GM19240 (cell line): ENCODE measurements around the gene GRID2IP.

Experiments used
- DNase-seq: peaks from one replicate; pipeline ENCODE4 v3.0.0; 2011; ENCODE audit warnings: low spot score; ENCODE audit not compliant: insufficient read length

GRID2IP gene

DNA sequence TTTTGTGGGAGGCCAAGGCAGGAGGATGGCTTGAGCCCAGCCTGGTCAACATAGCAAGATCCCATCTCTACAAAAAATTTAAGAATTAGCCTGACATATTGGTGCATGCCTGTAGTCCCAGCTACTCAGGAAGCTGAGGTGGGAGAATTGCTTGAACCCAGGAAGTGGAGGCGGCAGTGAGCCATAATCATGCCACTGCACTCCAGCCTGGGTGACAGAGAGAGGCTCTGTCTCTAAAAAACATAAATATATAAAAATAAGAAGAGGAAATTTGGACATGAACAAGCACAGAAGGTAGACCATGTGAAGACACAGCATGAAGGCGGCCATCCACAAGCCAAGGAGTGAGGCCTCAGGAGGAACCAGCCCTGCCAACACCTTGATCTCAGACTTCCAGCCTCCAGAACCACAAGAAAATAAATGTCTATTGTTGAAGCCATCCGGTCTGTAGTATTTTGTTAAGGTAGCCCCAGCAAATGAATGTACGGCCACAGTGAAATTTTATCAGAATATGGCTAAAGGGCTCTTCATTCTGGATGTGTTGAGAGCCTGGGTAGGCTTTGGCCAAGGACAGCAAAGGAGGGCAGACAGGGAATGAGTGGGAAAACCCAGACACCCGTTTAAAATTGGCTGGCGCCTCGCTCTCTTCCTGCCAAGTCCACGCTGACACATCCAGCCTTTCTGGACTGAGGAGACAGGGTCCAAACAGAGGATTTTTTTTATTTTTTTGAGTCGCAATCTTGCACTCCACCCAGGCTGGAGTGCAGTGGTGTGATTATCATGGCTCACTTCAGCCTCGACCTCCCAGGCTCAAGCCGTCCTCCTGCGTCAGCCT is 12.9 kb upstream of the GRID2IP start:
- no peak for DNase-seq

DNA sequence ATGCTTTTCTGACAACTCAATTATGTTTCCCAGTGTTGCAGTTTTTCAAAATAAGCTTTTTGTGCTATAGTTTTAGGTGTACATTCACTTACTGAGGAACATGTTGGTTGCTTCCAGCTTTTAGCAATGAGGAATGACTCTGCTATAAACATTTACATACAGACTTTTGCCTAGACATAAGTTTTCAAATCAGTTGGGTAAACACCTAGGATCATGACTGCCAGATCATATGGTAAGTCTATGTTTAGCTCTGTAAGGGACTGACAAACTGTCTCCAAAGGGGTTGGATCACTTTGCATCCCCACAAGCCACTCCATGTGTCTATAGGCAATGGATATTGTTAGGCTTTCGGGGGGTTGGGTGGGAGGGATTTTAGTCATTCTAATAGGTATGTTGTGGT is 10.8 kb upstream of the GRID2IP start:
- no peak for DNase-seq

DNA sequence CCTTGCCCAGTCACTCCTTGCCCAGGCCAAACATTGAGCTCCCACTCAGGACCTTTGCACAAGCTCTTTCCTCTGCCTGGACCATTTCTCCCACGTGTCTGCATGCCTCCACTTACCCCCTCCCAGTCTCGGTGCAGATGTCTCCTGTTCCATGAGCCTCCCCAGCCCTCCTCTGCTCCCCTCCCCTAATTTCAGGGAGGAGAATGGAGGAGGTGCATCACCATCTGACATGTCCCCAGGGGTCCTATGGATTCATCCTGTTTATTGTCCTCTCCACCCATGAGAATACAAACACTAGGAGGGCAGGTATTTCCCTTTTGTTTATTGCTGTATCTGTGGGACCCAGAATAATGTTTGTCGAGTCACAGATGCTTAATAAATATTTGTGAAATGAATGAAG is 8.6 kb upstream of the GRID2IP start:
- DNase-seq: no peak

DNA sequence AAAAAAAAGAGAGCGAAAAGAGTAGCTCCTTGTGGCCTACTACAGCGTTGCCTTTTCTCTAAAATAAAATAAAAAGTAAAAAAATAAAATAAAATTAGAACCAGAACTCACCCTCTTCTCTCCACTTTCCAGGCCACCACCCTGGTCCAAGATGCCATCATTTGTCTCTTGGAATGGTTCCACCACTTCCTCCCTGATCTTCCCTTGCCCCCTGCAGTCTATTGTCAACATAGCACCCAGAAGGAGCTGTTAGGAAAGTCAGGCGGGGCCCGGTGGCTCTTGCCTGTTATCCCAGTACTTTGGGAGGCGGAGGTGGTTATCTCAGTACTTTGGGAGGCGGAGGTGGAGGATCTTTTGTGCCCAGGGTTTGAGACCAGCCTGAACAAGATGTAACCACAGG is 7.6 kb upstream of the GRID2IP start:
- DNase-seq: no peak

DNA sequence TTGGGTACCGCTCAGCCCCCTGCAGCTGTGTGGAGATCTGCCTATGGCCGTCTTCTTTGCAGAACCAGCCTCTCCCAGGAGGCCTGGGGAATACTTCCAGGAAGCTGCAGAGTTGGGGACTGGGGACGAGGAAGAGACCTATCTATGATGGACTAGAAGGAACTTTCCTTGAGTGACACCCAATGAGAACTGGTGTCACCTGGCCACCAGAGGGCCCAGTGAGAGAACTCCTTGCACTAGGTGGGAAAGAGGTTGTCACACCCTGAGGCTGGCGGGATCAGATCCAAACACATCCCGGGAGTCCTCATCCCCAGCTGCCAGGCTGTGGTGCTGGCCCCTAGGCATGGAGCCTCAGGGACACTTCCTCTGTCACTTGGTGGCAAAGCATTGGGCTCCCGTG is 4.9 kb upstream of the GRID2IP start:
- no peak for DNase-seq

DNA sequence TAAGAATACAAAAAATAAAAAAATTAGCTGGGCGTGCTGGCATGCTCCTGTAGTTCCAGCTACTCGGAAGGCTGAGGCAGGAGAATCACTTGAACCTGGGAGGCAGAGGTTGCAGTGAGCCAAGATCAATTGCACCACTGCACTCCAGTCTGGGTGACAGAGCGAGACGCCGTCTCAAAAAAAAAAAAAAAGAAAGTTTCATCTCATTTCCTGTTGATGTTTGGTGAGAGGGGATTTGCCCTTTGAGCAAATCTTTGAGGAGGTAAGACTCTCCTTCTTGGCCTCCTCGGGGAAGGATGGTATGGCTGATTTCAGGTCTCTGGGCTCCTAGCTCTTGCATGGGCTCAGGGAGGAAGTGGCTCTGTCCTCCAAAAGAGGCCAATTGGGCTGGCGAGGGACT is 3.6 kb upstream of the GRID2IP start:
- DNase-seq: no peak

DNA sequence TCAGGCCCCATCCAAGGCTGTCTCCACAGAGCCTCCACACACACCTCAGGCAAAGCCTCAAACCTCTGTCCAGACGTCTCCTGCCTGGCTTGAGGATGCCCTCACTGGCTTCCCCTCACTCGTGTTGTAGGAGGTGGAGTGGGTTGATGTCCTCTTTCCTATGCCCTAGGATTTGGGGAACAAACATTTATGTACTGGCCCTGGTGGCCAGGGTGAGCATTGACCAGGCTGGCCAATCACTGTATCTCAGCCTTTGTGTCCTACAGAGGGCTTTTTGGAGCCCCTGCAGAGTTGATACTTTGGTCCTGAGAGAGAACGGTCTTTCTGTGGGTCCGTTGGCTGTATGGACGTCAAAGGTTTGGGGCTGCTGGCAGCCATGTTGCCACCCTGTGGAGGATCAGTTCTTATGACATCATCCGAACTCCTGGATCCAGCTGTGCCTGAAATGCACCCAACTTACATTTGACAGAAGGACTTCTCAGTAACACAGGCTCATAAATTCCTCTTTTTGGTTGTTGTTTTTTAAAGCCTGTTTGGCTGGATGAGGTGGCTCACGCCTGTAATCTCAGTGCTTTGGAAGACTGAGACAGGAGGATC is 2.3 kb upstream of the GRID2IP start:
- no peak for DNase-seq

DNA sequence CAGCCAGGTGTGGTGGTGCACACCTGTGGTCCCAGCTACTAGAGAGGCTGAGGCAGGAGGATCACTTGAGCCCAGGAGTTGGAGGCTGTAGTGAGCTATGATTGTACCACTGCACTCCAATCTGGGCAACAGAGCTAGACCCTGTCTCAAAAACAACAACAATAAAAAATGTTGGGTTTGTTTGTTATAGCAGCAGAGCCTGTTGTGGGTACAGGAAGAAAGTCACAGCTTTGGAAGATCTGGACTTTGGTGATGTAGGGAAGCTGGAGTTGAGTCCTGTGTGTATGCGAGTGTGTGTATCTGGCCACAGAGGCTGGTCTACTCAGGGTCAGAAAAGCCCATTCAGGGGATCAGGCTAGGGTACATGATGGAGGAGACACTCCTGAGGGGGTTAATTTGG is 3.9 kb downstream of the GRID2IP start:
- DNase-seq: no peak

DNA sequence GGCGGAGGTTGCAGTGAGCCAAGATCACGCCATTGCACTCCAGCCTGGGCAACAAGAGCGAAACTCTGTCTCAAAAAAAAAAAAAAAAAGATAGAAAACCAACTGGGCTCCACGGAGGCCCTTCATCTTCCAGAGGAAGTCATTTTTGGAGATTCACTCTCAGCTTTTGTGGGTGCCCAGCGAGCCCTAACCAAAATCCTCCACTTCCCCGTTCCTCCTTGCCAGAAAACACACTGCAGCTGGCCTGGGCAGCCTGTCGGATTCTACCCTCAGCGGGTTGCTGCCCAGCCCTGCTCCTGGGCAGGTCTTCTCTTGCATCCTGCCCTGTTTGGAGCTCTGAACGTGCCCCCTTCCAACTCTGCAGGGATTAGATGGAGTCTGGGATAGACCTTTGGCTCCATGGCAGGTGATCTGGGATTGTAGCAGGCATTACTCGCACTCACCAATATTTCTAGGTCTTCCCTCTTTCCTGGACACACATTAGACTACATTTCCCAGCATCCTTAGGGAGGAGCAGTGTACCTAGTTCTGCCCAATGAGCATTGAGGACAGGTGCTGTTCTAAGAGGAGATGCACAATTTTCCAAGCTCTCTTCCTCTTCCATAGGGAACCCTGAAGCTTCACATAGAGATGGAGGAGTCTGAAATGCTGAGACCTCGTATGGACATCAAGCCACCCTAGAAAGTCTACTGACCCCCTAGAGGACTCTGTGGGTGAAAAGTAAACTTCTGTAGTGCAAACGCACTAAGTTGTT is 4.6 kb downstream of the GRID2IP start:
- no peak for DNase-seq

DNA sequence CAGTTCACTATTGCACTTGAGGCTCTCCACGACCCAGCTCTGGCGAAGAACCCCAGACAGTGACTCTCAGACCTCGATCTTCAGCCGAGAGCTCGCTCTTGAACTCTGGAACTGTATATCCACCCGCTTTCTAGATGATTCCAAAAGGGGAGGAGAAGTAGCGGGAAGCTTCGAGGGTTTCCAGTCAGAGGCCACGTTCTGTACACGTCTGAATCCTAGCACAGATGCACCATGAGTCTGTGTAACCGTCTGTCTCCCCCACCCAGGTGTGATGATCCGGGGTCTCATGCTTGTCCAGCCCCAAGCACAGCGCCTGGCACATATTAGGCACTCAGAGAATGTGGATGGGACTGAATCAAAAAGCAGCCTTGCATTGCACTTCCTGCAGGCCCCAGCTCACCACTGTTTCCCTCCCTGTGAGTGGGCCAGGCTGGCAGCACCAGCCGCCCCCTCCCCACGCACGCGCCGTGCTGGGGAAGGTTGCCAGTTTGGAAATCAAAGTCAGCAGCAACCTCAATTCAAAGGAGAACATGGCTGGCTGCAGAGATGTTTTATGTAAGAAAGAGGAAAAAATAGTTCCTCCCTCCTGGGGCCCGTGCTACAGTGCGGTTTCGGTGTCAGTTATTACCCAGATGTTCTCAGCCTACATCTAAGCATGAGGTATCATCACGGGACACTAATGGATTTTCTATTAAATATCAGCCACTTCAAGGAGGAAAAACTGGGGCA is 5.7 kb downstream of the GRID2IP start:
- DNase-seq: no peak

DNA sequence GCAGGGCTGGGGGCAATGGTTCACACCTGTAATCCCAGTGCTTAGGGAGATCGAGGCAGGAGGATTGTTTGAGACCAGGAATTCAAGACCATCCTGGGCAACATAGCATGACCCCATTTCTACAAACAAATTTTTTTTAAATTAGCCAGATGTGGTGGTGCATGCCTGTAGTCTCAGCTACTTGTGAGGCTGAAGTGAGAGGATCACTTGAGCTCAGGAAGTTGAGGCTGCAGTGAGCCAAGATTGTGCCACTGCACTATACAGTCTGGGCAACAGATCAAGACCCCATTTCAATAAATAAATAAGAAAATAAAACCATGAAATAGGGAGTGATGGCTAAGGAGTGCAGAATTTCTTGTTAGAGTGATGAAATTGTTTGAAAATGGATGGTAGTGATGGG is 8.9 kb downstream of the GRID2IP start:
- no peak for DNase-seq

DNA sequence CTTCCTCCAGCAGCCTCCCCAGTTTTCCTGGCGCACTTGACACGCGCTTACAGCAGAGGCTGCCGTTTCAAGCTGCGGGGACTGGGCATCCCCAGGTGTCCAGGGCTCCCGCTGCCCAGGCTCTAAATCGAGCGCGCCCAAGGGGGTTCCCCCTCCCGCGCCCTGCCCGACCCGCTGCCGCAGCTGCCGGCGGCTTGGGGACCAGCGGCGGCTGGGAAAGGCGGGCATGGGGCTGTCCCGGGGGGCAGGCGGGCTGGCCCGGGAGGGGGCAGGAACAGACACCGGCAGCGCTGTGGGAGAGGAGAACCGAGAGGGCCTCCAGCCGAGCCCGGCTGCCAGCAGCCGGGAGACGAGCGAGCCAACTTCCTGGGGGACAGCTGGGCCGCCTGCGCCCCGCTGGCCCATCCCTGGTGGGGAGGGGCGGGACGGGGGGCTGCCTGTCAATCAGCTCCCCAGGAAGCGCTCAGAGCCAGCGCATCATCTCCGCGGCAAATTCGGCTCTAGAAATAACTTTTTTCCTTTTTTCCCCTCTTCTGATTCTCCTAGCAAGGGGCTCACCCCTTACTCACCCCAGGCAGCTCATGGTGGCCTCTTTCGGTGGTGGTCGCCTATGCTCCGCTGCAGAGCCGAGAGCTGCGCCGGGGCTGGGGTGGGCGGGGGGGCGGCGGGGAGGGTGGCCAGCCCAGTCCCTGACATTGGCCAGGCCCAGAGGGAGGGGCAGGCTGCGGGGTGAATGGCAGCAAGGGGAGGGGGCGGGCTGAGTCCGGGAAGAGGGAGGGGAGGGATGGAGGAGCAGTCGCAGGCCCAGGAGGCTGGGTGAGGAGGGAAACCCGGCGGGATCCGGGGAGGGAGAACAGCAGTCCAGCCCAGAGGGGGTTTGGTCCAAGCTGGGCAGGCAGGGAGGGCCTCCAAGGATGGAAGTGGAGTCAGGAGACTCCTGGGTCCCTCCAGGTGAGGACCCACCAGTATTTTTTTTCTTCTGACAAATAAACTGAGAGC is 14.7 kb downstream of the GRID2IP start:
- no peak for DNase-seq

DNA sequence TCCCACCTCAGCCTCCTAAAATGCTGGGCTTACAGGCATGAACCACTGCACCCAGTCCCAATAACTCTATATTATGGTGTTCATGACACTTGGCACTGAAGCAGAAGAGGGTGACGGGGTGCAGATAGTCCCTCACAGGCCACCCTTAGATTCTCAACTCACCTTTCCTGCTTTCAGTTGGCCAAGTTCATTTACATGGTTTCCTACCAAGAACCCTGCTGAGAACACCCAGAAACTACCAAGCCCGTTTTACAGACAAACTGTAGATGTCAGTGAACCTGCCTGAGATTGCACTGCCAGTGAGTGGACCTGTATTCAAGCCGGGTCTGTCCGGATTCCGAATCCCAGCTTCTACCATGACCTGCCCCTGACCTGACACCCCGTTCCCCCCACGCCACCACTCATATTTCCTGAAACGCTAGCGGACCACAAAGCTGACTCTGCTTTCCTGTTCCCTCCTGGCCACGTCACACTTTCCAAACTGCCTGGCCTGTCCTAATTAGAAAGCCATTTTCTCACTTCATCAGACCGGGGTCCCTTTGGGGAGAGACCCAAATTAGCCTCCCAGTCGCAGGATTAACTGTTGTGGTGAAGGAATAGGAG is 17.3 kb downstream of the GRID2IP start:
- no peak for DNase-seq

DNA sequence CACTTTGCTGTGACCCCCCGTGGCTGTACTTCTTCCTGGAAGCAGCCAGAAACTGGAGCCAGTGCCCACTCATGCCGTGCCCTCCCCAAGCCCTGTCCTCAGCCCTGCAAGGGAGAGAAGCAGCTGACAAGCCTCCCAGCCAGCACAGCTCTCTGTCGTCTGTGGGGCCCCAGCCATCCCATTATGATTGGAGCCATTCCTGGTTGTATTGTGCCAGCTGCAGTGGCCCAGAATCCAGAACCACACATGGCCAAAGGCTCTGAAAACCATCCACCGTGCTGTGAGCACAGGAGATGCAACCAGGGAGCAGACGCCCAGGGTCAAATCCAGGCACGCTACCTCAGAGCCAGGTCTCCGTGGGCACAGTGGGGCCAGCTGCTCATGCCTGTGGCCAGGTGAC is 18.7 kb downstream of the GRID2IP start:
- no peak for DNase-seq

DNA sequence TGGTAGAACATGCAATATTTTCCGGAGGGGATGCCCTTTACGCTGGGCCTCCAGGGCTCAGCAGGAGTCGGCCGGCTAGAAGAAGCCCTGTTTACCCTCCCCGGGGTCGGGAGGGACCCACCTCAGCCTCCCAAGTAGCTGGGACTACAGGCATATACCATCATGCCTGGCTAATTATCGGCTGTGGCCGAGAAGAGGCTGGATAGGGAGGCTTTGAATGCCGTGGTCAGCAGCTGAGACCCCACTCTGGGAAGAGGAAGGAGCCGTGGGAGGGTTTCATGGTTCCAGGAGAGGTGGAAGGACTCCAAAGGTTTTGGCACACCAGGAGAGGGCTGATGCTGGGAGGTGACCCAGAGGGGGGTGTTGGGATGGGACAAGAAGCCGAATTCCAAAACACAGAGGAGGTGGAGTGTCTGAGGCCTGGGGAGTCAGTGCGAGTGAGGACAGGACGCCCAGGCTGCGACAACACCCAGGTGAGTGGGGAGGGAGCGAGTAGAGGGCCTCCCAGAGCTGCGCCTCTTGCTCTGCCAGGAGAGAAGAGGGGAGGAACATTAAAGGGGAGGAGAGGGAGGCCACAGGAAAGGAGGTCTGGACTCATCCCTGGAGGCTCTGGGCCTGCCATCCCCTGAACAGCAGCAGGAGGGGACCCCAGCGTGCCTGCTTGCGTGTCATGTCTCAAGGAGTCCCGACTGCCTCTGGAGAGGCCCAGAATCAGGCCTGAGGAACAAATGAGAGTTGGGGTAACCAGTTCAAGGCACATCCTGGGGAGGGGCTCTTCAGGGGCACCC is 19.6 kb downstream of the GRID2IP start:
- DNase-seq: no peak

DNA sequence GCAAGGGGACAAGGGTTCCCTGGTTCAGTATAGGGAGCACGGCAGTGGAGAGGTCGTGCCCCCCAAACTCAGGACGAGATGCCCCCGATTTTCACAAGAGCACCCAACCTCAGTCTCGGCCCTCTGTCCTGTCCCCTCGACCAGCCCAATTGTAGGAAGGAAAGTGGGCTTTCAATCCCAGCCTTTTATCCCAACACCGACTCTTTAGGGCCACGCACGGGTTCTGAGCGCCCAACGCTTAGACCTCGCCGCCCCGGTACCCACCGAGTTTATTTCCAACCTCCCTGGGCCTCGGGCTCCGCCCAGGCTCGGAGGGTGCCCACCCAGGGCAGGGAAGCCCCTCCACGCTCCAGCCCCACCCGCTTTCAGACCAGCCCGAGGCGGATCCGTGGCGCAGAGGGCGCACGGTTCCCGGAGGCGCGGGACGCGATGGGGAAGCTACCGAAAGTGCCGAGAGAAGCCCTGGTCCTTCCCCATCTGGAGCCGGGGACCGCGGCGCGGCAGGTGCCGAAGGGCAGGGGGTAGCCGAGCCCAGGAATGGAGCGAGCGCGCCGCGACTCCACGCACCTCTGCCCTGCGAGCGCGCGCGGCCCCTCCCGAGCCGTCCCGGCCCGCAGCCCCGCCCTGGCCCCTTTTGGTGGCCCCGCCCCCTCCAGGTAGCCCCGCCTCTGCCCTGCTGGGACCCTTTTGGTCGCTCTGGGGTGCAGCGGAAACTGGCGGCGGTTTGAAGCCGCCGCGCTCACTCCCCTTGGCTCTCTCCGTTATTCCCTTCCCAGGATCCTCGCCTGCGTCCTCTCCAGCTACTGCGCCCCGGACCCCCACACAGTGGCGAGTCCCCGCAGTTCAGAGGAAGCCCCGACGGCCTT is 20.4 kb downstream of the GRID2IP start:
- no peak for DNase-seq

DNA sequence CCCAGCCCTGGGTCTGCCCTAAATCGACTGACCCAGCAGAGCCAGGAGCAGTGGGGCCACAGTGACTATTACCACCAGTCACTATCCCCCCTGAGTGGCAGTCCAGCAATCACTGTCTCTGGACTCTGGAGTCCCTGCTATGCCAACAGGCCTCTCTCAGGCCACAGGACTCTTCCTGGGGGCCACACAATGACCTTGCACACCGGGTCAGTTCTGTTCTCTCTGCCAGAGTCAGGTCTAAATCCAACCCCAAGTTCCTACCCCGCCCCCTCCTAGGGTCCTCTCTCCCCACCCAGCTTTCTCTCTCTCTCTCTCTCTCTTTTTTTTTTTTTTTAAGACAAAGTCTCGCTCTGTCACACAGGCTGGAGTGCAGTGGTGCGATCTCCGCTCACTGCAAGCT is 21.6 kb downstream of the GRID2IP start:
- DNase-seq: no peak

DNA sequence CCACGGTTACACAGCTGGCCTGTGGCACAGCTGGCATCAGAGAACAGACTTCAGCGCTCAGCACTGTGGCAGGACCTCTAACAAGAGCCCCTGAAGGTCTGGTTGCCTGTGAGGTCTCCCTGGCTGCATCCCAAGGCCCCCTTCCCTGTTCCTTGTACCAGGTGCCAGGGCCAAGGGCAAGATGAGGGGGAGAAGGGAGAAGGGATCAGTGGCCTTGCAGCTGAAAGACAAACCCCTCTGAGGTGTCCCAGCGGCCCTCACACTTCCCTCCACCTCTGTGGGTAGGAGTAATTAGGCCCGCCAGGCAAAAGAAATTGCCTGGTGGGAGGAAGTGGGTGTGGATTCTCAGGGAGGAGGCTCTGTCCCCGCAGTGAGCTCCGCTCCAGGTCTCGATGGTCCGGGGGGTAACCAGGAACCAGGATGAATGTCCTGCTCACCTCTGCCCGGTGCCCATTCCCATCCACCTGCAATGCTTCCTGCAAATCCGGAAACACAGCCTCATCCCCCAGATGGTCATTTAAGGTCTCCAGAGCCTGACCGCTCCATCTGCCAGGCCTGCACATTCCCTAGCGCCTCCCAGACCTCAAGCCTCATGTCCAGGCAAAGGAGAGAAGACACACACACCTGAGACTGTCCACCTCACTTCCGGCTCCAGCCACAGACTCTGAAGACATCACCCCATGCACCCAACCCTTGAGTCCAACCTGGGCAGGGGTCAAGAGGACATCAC is 22.7 kb downstream of the GRID2IP start:
- DNase-seq: no peak
